HepG2 (cell line): ENCODE measurements around the gene CMTM8. TPM values are rescaled to one million over a fixed set of nuclear protein-coding genes. Genes with fewer than 3 reads are reported as not detected.

Source experiments
- ATAC-seq: fragments of 200-7000 bp; cut with Tn5 transposase; 3 replicates; pipeline ENCODE4 v1.9.1; 2020; ENCODE audit warnings: mild to moderate bottlenecking, moderate library complexity
- BruUV-seq: library from RNA; stranded (reverse); fragments of 400-500 nt; replicated peaks from 2 replicates; lab custom pipeline; 2021; lab: Mats Ljungman, UMichigan
- CTCF ChIA-PET: fragments of 300-600 bp; formaldehyde crosslinking; extraction: SDS; loops from one replicate; lab custom pipeline; 2021; ENCODE audit warnings: low total read pairs, inconsistent platforms, low intra/inter-chr PET ratio; lab: Yijun Ruan, JAX
- POLR2A ChIA-PET: fragments of 350-600 bp; sonication (Branson Sonifier 250); formaldehyde crosslinking; loops from one replicate; lab custom pipeline; 2020; ENCODE audit warnings: antibody characterized with exemption, inconsistent platforms; lab: Yijun Ruan, JAX
- DNase-seq: peaks from one replicate; pipeline ENCODE4 v3.0.0-alpha.2; 2015; ENCODE audit warnings: low spot score
- FAIRE-seq: peaks from 3 replicates; lab custom pipeline; 2011; peaks lifted over from hg19 to GRCh38; lab: Jason Lieb, UNC
- H2AFZ ChIP-seq: one replicate; pipeline ENCODE4 v1.6.1; 2011; ENCODE audit warnings: low read length, inconsistent platforms
- H3K27ac ChIP-seq: fragments of 300-600 bp; 3 replicates; pipeline ENCODE4 v1.8.0; 2011; ENCODE audit warnings: mixed run types, mild to moderate bottlenecking, mixed read lengths, low read length, inconsistent platforms; ENCODE audit not compliant: insufficient read depth; ENCODE audit errors: extremely low read length
- H3K27me3 ChIP-seq, 2 experiments: fragments of 200-600 bp in 1 of 2; 2 replicates in 1 of 2; 3 replicates in 1 of 2; pipeline versions ENCODE4 v1.6.0 to v1.8.0; 2011; ENCODE audit warnings: low read length in 2 of 2, mild to moderate bottlenecking in 2 of 2, moderate library complexity in 2 of 2, inconsistent platforms in 1 of 2; ENCODE audit not compliant: insufficient read depth in 2 of 2, control insufficient read depth in 1 of 2
- H3K36me3 ChIP-seq, 2 experiments: fragments of 200-600 bp in 1 of 2; replicated peaks in 1 of 2; 2 replicates in 1 of 2; 3 replicates in 1 of 2; pipeline versions ENCODE4 v1.5.1 to v1.8.0; 2011; ENCODE audit warnings: low read length in 2 of 2, inconsistent platforms in 1 of 2; ENCODE audit not compliant: insufficient read depth in 2 of 2, control insufficient read depth in 1 of 2
- H3K4me1 ChIP-seq: 2 replicates; pipeline ENCODE4 v1.5.1; 2012; ENCODE audit warnings: low read length, inconsistent platforms; ENCODE audit not compliant: insufficient read depth
- H3K4me2 ChIP-seq: 2 replicates; pipeline ENCODE4 v1.6.0; 2011; ENCODE audit warnings: low read depth, low read length, inconsistent platforms
- H3K4me3 ChIP-seq, 3 experiments: fragments of 200-600 bp in 1 of 3; sonication (generic), shearing (Covaris generic) in 1 of 3; replicated peaks in 1 of 3; 2 replicates each; pipeline ENCODE4 v1.5.1; 2011 to 2016; ENCODE audit warnings: low read length in 3 of 3, inconsistent platforms in 2 of 3, low read depth in 2 of 3, mild to moderate bottlenecking in 2 of 3, control low read depth in 1 of 3, mixed read lengths in 1 of 3; ENCODE audit not compliant: insufficient read depth in 1 of 3
- H3K79me2 ChIP-seq: one replicate; pipeline ENCODE4 v1.6.1; 2011; ENCODE audit warnings: low read length, inconsistent platforms; ENCODE audit not compliant: insufficient read depth
- H3K9ac ChIP-seq: 2 replicates; pipeline ENCODE4 v1.6.0; 2011; ENCODE audit warnings: mild to moderate bottlenecking, low read depth, low read length, inconsistent platforms; ENCODE audit not compliant: insufficient read depth
- H3K9me3 ChIP-seq: 2 replicates; pipeline ENCODE4 v1.5.1; 2012; ENCODE audit warnings: mild to moderate bottlenecking, low read length
- H4K20me1 ChIP-seq: 2 replicates; pipeline ENCODE4 v1.6.0; 2011; ENCODE audit warnings: inconsistent platforms, mild to moderate bottlenecking, low read length, moderate library complexity; ENCODE audit not compliant: insufficient read depth
- ATF1 ChIP-seq: IDR thresholded peaks from 2 replicates; pipeline ENCODE4 v1.6.1; 2016; ENCODE audit warnings: mild to moderate bottlenecking, control low read depth
- KMT2B ChIP-seq: IDR thresholded peaks from 2 replicates; pipeline ENCODE4 v1.6.1; 2016; ENCODE audit warnings: missing genetic modification reagents, missing compliant biosample characterization
- NCOA1 ChIP-seq: sonication (generic); formaldehyde crosslinking; IDR thresholded peaks from 2 replicates; pipeline ENCODE4 v1.9.0; 2021; ENCODE audit warnings: missing genetic modification reagents
- RORA ChIP-seq: sonication (generic); formaldehyde crosslinking; IDR thresholded peaks from 2 replicates; pipeline ENCODE4 v1.5.0; 2020; ENCODE audit warnings: mild to moderate bottlenecking, missing genetic modification reagents, moderate library complexity
- SOX6 ChIP-seq, 2 experiments: fragments of 450-650 bp in 1 of 2; sonication (generic) in 1 of 2; formaldehyde crosslinking in 1 of 2; IDR thresholded peaks; 2 replicates each; pipeline versions ENCODE4 v1.4.0 to v1.6.1; 2017 to 2020; ENCODE audit warnings: antibody characterized with exemption in 1 of 2, mild to moderate bottlenecking in 1 of 2, missing genetic modification reagents in 1 of 2
- ZNF335 ChIP-seq: sonication (generic); formaldehyde crosslinking; IDR thresholded peaks from 2 replicates; pipeline ENCODE4 v1.4.0; 2020; ENCODE audit warnings: missing genetic modification reagents
- ZSCAN9 ChIP-seq: IDR thresholded peaks from 2 replicates; pipeline ENCODE4 v1.6.1; 2016; ENCODE audit warnings: borderline replicate concordance
- WGBS: methylation state at CpG from one replicate; pipeline ENCODE4 v1.1.6; 2017; ENCODE audit warnings: low lambda C conversion rate; 5-methylcytosine and 5-hydroxymethylcytosine counted together
- in situ Hi-C: cut with HindIII; loops from 2 replicates; pipeline ENCODE4 v1.10.0; 2017; ENCODE audit warnings: low pct_unique_long_range_greater_than_20kb; ENCODE audit not compliant: extremely low pct_ligation_motif_present
- intact Hi-C: fragments of 100-400 bp; cut with micrococcal nuclease; formaldehyde crosslinking; loops from one replicate; pipeline ENCODE4 v1.10.0; 2022; ENCODE audit not compliant: unreplicated experiment
- polyA plus RNA-seq, 8 experiments: library from polyadenylated mRNA; depleted of rRNA in 3 of 8; stranded (reverse) in 7 of 8; unstranded in 1 of 8; fragments of >200 nt; fragmentation: Illumina TruSeq in 4 of 8; extraction: Trizol in 4 of 8; gene quantifications; 2 replicates each; pipeline versions ENCODE4 v1.2.1 to v1.2.3, GENCODE V29; 2011 to 2016; ENCODE audit warnings: low read depth in 4 of 8, missing spikeins in 1 of 8, mixed read lengths in 1 of 8; ENCODE audit not compliant: insufficient read depth in 1 of 8
- total RNA-seq, 5 experiments: library from RNA; depleted of rRNA; stranded (reverse); fragments of >200 nt; fragmentation: Illumina TruSeq; extraction: Trizol; gene quantifications; 2 replicates each; pipeline ENCODE4 v1.2.3, GENCODE V29; 2016; ENCODE audit warnings: low read depth in 1 of 5
- TF ChIP-seq, protein P1 (sequence below): sonication (generic); formaldehyde crosslinking; IDR thresholded peaks from 2 replicates; pipeline ENCODE4 v1.5.0; 2020; ENCODE audit warnings: missing genetic modification reagents
- TF ChIP-seq, protein P2 (sequence below): sonication (generic); formaldehyde crosslinking; IDR thresholded peaks from 2 replicates; pipeline ENCODE4 v1.8.1; 2022; ENCODE audit warnings: mild to moderate bottlenecking, missing genetic modification reagents
- TF ChIP-seq, protein P3 (sequence below): sonication (generic); formaldehyde crosslinking; IDR thresholded peaks from 2 replicates; pipeline ENCODE4 v1.4.0; 2020; ENCODE audit warnings: missing genetic modification reagents
- TF ChIP-seq, protein P4 (sequence below): sonication (generic); formaldehyde crosslinking; IDR thresholded peaks from 2 replicates; pipeline ENCODE4 v1.4.0; 2020; ENCODE audit warnings: mild to moderate bottlenecking, missing genetic modification reagents

CMTM8 gene
- total and polyA plus RNA-seq, 2 of the 13 experiments (the other 11 are each of a cell fraction or from before 2014, with no cell fraction given) = 8.9 to 15.8 TPM

DNA sequence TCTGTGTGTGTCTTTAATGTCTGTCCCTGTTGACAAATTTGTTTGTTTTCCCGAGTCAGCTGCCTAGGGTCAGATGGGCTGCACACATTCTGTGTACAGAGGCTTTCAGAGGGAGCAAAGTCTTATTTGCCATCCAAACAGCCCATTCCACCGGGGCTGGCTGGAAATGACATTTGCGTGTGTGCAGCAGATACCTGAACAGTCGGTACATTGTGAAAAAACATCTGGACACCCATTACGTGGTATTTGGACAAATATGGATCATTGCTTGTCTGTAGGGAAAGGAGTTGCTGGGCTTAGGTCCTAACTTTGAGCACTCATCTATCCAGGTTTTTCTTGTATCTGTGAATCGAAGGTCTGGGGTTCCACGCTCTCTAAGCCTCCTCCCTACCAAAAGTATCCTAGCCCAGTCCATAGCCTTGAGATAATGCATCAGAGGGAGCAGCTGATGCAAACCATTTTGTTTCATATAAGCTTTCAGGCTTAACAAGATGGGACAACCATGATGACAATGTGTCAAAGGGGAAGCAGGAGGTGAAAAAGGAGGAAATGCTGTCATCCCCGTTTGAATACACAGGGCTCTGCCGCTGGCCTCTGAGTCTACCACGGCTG is 22.2 kb upstream of the CMTM8 start:
- BruUV-seq = TSS peak; percentile 89
- intact Hi-C loops = loop anchor here (1.0 to 2.0 kb wide), 3 partner anchors 22 to 39 kb away; partner anchors contain the start of gene CMTM8
- DNase-seq = peak; percentile 99
- TF ChIP-seq ZNF335 (CRISPR knock-in tag) (peak; percentile 84), ATF1 (peak; percentile 76), NCOA1 (CRISPR knock-in tag) (peak; percentile 73; the same call in 1 of the 2 replicates), KMT2B (CRISPR knock-in tag) (peak; percentile 71), ZSCAN9 (CRISPR knock-in tag) (peak; percentile 83; the same call in 1 of the 2 replicates), RORA (CRISPR knock-in tag) (no peak), SOX6 (IDR thresholded peaks at IDR 0.05) (no peak), SOX6 (CRISPR knock-in tag; IDR thresholded peaks at IDR 0.05) (peak; percentile 97)
- TF ChIP-seq, protein P1, sequence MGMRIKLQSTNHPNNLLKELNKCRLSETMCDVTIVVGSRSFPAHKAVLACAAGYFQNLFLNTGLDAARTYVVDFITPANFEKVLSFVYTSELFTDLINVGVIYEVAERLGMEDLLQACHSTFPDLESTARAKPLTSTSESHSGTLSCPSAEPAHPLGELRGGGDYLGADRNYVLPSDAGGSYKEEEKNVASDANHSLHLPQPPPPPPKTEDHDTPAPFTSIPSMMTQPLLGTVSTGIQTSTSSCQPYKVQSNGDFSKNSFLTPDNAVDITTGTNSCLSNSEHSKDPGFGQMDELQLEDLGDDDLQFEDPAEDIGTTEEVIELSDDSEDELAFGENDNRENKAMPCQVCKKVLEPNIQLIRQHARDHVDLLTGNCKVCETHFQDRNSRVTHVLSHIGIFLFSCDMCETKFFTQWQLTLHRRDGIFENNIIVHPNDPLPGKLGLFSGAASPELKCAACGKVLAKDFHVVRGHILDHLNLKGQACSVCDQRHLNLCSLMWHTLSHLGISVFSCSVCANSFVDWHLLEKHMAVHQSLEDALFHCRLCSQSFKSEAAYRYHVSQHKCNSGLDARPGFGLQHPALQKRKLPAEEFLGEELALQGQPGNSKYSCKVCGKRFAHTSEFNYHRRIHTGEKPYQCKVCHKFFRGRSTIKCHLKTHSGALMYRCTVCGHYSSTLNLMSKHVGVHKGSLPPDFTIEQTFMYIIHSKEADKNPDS (CRISPR knock-in tag) = 0 out of 2 replicates have a peak, but pooled peaks have one; percentile 76
- TF ChIP-seq, protein P2, sequence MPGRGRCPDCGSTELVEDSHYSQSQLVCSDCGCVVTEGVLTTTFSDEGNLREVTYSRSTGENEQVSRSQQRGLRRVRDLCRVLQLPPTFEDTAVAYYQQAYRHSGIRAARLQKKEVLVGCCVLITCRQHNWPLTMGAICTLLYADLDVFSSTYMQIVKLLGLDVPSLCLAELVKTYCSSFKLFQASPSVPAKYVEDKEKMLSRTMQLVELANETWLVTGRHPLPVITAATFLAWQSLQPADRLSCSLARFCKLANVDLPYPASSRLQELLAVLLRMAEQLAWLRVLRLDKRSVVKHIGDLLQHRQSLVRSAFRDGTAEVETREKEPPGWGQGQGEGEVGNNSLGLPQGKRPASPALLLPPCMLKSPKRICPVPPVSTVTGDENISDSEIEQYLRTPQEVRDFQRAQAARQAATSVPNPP = peak; percentile 83; the same call in 1 of the 2 replicates
- TF ChIP-seq, protein P3, sequence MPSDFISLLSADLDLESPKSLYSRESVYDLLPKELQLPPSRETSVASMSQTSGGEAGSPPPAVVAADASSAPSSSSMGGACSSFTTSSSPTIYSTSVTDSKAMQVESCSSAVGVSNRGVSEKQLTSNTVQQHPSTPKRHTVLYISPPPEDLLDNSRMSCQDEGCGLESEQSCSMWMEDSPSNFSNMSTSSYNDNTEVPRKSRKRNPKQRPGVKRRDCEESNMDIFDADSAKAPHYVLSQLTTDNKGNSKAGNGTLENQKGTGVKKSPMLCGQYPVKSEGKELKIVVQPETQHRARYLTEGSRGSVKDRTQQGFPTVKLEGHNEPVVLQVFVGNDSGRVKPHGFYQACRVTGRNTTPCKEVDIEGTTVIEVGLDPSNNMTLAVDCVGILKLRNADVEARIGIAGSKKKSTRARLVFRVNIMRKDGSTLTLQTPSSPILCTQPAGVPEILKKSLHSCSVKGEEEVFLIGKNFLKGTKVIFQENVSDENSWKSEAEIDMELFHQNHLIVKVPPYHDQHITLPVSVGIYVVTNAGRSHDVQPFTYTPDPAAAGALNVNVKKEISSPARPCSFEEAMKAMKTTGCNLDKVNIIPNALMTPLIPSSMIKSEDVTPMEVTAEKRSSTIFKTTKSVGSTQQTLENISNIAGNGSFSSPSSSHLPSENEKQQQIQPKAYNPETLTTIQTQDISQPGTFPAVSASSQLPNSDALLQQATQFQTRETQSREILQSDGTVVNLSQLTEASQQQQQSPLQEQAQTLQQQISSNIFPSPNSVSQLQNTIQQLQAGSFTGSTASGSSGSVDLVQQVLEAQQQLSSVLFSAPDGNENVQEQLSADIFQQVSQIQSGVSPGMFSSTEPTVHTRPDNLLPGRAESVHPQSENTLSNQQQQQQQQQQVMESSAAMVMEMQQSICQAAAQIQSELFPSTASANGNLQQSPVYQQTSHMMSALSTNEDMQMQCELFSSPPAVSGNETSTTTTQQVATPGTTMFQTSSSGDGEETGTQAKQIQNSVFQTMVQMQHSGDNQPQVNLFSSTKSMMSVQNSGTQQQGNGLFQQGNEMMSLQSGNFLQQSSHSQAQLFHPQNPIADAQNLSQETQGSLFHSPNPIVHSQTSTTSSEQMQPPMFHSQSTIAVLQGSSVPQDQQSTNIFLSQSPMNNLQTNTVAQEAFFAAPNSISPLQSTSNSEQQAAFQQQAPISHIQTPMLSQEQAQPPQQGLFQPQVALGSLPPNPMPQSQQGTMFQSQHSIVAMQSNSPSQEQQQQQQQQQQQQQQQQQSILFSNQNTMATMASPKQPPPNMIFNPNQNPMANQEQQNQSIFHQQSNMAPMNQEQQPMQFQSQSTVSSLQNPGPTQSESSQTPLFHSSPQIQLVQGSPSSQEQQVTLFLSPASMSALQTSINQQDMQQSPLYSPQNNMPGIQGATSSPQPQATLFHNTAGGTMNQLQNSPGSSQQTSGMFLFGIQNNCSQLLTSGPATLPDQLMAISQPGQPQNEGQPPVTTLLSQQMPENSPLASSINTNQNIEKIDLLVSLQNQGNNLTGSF (CRISPR knock-in tag) = no peak
- TF ChIP-seq, protein P4, sequence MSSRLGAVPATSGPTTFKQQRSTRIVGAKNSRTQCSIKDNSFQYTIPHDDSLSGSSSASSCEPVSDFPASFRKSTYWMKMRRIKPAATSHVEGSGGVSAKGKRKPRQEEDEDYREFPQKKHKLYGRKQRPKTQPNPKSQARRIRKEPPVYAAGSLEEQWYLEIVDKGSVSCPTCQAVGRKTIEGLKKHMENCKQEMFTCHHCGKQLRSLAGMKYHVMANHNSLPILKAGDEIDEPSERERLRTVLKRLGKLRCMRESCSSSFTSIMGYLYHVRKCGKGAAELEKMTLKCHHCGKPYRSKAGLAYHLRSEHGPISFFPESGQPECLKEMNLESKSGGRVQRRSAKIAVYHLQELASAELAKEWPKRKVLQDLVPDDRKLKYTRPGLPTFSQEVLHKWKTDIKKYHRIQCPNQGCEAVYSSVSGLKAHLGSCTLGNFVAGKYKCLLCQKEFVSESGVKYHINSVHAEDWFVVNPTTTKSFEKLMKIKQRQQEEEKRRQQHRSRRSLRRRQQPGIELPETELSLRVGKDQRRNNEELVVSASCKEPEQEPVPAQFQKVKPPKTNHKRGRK (CRISPR knock-in tag) = no peak

More for the DNA sequence above, 22.2 kb upstream of the CMTM8 start:
- peak; percentile 99 for ATAC-seq
- no peak overlapping the region for H2AFZ ChIP-seq
- H3K79me2 ChIP-seq = no peaks in the 10 kb centered on the region
- H3K4me2 ChIP-seq = peak overlapping the region; percentile 80
- peak overlapping the region; percentile 59 for H3K9ac ChIP-seq
- no peaks in the 10 kb centered on the region for H4K20me1 ChIP-seq
- H3K36me3 ChIP-seq = no peaks in the 10 kb centered on the region
- WGBS = under 1% methylated on average over 10 of the region's 10 CpGs
- peak overlapping the region; percentile 21 to 47 (median 39); a peak in 5 of 6 replicates for H3K4me3 ChIP-seq
- CTCF ChIA-PET = interaction anchor here (1.9 kb wide), 1 partner anchor 39 kb away, joined by 6 read pairs; no protein-coding TSS in a partner anchor
- POLR2A ChIA-PET = interaction anchor here (1.0 to 4.0 kb wide), 4 partner anchors 10 to 23 kb away, joined by 3 to 32 read pairs (median 6); partner anchors contain the start of gene CMTM8
- in situ Hi-C loops = loop anchor here (25.0 kb wide), 1 partner anchor 446 kb away; no protein-coding TSS in a partner anchor
- FAIRE-seq = peak; percentile 100
- H3K27ac ChIP-seq = peak overlapping the region; percentile 86
- H3K27me3 ChIP-seq = no peaks in the 10 kb centered on the region
- 0 out of 2 replicates have a peak, but pooled peaks cover 6% of the 10 kb centered on the region for H3K9me3 ChIP-seq
- H3K4me1 ChIP-seq = peaks cover 49% of the 10 kb centered on the region
